ENCODE data around the gene ATP5PD. TPM values are rescaled to one million over a fixed set of nuclear protein-coding genes. Genes with fewer than 3 reads are reported as not detected.
A peak's percentile ranks its signal among the peaks of the same experiment; 100 is the strongest.
"Not testable (repeated sequence)": the region's sequence is repeated elsewhere in the genome, so short reads cannot be mapped to it uniquely, and the experiment has no call there.

ATP5PD gene
- total RNA-seq, 1 donor from 2014 or later = 314 TPM

DNA sequence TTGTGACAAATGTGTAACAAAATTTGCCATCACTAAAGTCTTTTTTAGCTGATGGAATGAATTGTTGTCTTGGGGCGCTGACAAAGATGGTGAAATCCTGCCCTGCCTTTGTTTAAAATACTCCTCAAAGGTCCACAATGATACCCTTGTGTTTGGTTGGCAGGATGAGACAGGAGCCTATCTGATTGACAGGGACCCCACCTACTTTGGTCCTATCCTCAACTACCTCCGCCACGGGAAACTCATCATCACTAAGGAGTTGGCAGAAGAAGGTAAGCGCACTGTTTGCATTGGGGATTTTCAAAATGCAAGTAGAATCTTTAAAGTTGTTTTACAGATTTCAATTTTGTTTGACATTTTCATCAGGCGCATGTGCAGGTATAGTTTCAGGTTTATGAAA, 2.3 kb upstream of the ATP5PD start:
- ATAC-seq = no peak

- no peak for ATAC-seq
Measured at GRCh38 chr17:75048249-75048878, 1.6 kb upstream of the ATP5PD start.

DNA sequence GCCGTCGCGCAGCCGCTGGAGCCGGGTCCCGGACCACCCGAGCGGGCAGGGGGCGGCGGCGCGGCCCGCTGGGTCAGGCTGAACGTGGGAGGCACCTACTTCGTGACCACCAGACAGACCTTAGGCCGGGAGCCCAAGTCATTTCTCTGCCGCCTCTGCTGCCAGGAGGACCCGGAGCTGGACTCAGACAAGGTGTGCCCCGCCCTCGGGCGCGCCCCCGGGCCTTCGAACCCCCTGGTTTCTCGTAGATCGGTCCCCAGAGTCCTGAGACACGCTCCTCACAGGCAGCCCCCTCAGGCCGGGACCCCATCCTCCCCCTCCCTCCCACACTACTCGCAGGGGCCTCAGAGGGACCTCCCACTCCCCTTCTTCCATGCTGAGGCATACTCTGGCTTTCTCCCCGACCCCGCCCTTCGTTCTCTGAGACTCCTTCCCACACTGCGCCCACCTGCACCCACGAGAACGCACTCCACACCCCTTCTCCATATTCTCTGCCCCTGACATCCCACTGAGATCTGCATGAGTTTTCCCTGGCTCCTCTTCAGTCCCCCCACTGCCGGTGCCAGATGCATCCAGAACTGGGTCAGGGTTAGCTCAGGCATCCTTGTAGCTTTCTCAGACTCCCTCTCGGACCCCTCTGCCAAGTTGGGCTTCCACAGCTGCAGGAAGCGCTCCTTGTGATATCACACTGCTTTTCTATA, 779 bp upstream of the ATP5PD start:
- peak; percentile 3 for ATAC-seq

- not testable (repeated sequence) for ATAC-seq
Measured at GRCh38 chr17:75045946-75046406, 793 bp downstream of the ATP5PD start.

DNA sequence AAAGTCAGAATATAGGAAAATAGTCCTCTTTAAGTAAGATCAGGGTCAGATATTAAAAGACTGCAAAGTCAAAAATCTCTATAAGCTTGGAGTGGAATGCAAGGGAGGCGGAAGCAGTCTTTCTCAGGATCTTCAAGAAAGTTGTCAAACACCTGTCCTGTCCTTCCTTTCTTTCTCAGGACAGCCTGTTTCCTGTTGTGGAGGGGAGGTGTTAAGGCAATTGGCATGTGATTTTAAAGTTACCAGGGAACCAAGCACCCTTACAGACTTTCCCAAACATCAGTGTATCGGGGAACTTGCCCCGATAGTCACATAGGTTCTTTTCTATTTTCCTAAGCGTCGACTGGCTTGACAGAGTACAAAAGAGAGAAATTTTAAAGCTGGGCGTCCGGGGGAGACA, 2.1 kb downstream of the ATP5PD start:
- ATAC-seq = no peak

DNA sequence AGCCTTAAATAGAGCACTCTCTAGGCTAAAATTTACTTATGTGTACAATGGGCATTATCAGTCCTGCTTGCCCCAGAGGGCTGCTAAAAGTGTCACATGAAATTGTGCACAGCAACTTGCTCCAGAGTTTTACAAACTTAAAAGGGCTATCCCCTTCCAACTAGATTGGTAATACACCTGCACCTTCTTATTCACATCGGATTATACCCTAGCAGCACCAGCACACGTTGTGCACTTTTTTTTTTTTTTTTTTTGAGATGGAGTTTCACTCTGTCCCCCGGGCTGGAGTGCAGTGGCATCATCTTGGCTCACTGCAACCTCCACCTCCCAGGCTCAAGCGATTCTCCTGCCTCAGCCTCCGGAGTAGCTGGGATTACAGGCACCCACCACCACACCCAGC, 3.0 kb downstream of the ATP5PD start:
- not testable (repeated sequence) for ATAC-seq

GRCh38 chr17:75041656-75042280, 5.0 kb downstream of the ATP5PD start:
- ATAC-seq = no peak

DNA sequence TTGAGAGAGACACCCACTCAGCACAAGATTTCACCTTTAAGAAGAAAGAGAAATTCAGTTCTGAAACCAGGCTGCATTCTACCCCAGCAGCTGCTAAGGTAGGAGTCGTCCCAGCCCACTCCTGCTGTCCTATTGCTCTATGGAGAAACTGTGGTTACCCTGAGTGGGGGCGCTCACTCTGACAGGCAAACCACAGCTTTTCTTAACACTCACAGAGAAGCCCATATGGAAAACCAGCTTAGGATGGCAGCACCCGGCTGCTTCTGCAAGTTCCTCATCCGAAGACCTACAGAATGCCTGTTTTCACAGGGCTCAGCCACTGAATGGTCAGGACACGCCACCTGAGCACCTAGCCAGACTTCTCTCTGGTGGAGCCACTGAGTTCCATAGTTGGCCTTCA, 7.5 kb downstream of the ATP5PD start:
- no peak for ATAC-seq

- ATAC-seq = peak; percentile 59
Measured at GRCh38 chr17:75036643-75037268, 10.0 kb downstream of the ATP5PD start.

- peak; percentile 68 for ATAC-seq
Measured at GRCh38 chr17:75034236-75034908, 12.4 kb downstream of the ATP5PD start.

- ATAC-seq = peak; percentile 60
Measured at GRCh38 chr17:75033346-75034235, 13.2 kb downstream of the ATP5PD start.

DNA sequence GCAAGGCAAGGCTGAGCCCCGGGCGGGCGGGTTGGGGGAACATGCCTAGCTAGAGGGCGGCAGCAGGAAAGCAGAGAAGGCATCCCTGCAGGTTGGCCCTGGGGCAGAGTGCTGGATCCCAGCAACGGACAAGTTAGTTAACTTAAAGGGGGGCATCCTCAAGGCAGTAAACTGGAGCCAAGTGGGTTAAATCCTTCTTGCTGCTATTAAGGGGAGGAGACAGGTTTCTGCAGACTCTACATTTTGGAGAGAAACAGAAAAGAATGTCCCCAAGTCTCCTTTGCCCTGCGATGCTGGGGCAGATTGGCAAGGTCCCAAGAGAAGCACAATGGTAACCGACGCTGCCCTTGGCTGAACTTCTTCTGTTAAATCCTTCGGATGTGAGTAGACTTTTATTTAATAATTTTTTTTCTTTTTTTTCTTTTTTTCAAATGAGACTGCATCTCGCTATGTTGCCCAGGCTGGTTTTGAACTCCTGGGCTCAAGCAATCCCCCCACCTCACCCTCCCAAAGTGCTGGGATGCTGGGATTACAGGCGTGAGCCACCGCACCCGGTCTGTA, 14.0 kb downstream of the ATP5PD start:
- ATAC-seq = no peak

- ATAC-seq = peak; percentile 46
Measured at GRCh38 chr17:75031972-75032719, 14.6 kb downstream of the ATP5PD start.

- no peak for ATAC-seq
Measured at GRCh38 chr17:75030161-75030560, 16.6 kb downstream of the ATP5PD start.

- ATAC-seq = peak; percentile 55
Measured at GRCh38 chr17:75026650-75027049, 20.1 kb downstream of the ATP5PD start.

DNA sequence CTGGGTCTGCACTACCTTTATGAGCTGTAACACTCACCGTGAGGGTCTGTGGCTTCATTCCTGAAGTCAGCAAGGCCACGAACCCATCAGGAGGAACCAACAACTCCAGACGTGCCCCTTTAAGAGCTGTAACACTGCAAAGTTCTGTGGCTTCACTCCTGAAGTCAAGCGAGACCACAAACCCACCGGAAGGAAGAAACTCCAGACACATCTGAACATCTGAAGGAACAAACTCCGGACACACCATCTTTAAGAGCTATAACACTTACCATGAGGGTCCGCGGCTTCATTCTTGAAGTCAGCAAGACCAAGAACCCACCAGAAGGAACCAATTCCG, 21.4 kb downstream of the ATP5PD start:
- ATAC-seq = not testable (repeated sequence)

GRCh38 chr17:75024686-75025397, 21.9 kb downstream of the ATP5PD start:
- no peak for ATAC-seq

- ATAC-seq = no peak
Measured at GRCh38 chr17:75020331-75021110, 26.2 kb downstream of the ATP5PD start.

DNA sequence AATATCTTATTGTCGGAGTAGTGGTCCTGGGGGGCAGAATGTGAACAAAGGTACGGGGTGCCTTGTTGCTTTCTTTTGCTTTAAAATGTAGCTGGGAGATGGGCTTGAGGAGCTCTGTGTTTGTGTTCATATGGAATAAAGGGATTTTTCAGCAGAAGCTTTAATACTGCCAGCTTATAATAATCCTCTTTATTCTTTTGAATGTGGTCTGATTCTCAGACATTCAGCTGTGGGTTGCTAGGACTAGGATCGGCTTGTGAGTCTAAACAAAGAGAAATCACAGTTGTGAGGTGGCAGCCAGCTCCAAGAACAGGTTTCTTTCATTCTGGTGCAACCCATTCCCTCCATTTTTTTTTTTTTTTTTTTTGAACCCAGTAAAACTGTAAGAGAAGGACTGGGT, 27.1 kb downstream of the ATP5PD start:
- no peak for ATAC-seq

All from esophagus mucosa (tissue), 1 donor.